GM18909 (cell line): ENCODE results near the gene DGCR8.

Source experiments
- ATAC-seq: cut with Tn5 transposase; IDR thresholded peaks from one replicate; pipeline ENCODE4 v1.9.1; 2021; ENCODE audit warnings: mild to moderate bottlenecking; ENCODE audit not compliant: unreplicated experiment, poor library complexity

The DGCR8 gene

GRCh38 chr22:20052309-20053259 is 27.5 kb upstream of the DGCR8 start:
- ATAC-seq, result no peak

GRCh38 chr22:20053407-20054033 is 26.5 kb upstream of the DGCR8 start:
- ATAC-seq, result no peak

DNA sequence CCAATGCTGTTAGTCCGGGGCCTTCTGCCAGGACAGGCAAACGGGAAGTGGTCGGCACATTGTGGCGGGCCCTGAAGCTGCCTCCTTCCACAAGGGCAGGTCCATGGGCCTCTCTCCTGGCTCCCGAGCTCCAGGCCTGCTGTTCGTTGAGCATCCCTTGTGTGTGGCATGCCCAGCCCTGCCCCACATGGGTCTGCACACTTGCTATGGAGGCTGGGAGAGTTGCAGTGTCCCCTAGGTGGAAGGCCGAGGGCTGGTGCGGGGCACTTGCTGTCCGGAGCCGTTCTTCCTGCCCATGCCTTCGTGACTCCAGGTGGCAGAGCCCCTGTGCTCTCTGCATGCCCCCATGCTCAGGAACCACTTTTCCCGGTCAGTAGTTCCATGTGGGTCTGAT is 26.0 kb upstream of the DGCR8 start:
- ATAC-seq, result no peak

DNA sequence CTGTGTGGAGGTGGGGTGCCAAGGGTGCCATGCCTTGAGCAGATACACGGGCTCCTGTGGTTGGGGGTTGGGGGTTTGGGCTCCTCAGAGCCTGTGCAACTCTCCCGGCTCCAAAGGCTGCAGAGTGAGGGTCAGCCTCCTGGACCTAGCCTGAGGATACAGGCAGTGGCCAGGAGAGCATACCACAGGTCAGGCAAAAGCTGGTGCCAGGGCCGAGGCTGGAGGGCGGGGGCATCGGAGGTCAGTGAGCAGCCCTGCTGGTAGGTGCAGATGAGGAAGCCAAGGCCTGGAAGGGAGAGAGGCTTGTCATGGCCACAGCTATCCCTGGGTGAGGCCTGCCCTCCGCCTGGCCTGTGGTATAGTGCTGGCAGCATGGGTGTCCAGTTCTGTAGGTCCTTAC is 25.6 kb upstream of the DGCR8 start:
- no peak for ATAC-seq

- no peak for ATAC-seq
These were observed 24.9 kb upstream of the DGCR8 start for GRCh38 chr22:20055144-20055543.

GRCh38 chr22:20055654-20056053 is 24.4 kb upstream of the DGCR8 start:
- no peak for ATAC-seq

GRCh38 chr22:20056161-20056560 is 23.9 kb upstream of the DGCR8 start:
- ATAC-seq, result no peak

DNA sequence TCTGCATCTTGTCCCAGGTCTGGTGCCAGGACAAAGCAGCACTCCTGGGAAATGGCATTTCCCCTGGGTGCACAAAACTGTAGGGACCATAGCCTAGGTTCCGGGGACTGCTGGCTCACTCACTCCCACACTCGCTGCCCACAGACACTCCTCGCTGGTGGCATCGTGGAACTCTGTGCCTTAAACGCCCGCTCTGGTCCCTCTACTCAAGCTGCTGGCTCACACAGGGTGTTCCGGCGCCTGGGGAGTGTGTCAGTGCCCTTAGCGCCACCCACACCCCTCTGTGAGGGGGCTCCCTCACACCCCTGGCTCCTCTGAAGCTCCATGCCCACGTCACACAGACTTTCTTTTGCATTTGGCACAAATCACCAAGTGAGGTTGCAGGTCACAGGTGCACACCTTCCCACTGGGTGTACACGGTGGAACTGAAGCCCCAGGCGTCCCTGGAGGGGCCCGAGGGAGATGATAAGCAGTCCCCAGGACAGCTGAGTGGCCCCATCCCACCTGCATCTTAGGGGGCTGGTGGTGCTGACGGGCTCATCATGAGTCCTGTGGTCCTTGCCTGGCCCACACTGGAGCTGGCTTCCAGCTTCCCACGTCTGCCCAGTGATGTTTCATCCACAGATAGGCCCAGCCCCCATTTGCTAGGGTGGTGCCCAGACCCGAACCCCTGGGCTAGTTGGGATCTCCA is 23.2 kb upstream of the DGCR8 start:
- no peak for ATAC-seq

- ATAC-seq, result no peak
These were observed 22.3 kb upstream of the DGCR8 start for GRCh38 chr22:20057596-20058268.

DNA sequence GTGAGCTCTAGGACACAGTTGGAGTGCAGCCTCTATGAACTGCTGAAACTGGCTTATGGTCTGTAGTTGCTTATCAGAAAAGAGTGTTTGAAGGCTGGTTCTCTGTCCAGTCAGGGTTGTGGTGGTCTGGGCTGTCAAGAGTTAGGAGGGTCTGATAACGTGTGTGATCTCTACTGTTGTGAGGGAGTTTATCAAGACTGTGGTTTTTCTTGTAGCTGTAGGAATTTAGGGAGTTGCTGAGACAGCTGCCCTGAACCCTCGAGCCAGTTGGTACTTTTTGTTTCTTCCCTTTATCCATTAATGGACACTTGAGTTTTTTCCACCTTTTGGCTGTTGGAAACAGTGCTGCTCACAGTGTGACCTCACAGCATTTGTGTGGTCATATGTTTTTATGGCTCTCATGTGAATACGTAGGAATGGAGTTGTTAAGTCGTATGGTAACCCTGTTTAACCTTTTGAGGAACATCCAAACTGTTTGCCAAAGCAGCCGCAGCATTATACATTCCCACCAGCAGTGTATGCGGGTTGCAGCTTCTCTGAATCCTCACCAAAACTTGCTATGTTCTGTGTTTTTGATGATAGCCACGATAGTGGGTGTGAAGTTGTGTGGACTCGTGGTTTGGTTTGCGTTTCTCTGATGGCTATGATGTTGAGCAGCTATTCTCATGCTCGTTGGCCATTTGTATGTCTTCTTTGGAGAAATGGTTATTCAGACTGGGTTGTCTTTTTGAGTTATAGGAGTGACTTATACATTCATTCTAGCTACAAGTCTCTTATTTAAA is 20.9 kb upstream of the DGCR8 start:
- no peak for ATAC-seq

DNA sequence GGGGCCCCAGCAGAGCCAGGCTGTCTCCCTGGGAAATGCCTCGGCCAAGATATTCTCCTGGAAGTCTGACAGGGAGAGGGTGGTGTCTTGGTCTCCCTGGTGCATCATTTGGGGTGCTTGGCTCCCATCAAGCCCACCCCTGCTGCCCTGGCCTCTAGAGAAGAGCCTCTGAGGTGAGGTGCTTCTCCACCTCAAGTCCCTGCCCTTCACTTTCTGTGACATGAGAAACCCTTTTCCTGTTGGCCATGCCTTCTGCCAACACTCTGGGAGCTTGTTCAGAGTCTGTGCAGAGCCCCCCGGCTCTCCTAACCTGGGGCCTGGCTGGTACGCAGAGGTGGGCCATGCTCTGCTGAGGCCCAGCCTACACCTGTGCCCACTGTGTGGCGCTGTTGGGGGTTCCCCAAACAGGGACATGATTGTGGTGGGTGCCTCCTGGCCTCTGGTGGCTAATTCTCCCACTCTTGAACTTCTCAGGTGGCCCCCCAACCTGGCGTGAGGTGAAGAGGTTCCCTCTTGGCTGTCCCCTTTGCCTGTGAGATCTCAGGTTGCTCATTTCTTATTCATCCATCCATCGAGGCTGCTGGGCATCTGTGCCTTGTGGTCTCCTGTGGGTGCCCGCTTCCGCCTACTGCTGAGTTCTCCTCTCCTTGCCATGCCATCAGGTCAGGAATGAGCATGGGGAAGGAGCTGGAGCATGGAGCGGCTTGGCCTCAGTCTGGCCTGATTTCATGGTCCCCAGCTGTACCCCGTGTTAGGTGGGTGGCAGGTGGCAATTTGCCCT is 19.2 kb upstream of the DGCR8 start:
- ATAC-seq, result no peak

DNA sequence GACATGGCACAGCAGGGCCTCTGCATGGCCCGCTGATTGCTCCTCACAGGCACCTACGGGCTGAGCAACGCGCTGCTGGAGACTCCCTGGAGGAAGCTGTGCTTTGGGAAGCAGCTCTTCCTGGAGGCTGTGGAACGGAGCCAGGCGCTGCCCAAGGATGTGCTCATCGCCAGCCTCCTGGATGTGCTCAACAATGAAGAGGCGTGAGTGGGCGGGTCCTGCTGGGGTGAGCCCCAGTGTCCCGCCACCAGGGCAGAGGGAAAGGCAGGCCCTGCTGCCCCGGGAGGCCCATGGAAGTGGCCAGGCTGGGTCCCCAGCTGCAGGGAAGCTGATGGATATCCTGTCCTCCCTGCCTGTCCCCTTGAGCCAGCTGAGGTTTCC is 18.6 kb upstream of the DGCR8 start:
- ATAC-seq, result no peak

DNA sequence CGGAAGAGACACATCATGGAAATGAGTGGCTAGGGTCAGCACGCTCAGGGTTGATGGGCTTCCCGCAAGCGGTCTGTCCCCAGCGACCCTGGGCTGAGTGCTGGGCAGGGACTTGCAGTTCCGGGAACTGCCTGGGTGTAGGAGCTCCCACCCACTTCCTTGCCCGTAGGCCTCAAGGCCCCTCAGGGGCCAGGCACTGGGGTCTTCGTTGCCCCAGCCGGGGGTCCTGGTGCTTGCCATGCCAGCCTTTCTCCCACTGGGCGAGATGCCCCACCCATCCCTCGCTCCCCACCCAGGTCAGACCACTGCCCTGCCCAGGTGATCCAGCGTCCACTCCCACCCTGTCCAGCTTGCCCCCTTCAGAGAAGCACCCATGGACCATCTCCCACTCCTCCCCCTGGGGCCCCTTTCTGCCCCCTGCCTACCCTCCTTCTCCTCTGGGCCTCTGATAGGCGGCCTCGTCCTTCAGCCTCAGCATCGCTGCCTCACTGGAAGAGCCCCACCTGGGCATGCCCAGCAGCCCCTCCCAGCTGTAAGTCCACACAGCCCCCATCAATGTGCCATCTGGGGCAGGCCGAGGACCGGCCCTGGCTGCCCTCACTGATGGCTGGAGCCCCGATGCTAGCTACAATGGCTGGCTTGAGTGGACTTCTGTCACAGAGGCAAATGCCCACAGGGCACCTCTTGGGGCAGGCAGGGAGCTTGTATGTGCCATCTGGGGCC is 17.8 kb upstream of the DGCR8 start:
- no peak for ATAC-seq

- ATAC-seq, result no peak
These were observed 17.3 kb upstream of the DGCR8 start for GRCh38 chr22:20062766-20063083.

DNA sequence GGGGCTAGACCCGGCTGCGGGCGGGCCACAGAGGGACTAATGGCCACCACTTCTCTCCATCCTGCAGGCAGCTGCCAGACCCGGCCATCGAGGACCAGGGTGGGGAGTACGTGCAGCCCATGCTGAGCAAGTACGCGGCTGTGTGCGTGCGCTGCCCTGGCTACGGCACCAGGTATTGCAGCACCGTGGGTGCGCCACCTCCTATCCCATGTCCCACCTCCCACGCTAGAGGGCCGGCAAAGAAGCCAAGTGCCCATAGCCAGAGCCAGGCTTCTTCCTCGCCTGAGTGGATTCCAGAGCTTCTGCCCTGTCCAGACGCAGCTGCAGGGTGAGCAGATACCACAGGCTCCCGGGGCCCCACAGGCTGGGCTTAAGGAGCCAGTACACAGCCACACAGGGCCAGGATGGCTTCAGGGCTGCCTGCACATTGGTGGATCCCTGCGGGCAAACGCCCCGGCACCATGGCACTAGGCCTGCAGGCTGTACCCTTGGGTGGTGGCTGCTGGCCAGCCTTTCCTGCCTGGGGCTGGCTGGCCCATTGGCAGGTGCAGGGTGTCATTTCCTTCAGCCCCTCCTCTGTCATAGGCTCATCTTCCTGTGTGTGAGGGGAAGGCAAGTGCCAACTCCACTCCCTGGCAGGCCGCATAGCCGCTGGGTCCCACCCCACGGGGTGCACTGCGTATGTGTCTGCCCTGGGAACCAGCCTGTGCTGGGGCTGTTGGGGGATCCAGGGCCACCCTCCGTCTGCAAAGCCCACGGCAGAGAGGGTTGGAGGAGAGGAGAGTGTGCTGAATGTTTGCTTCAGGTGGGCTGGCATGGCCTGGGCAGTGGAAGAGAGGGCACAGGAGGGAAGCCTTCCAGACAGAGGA is 16.5 kb upstream of the DGCR8 start:
- ATAC-seq, result no peak

DNA sequence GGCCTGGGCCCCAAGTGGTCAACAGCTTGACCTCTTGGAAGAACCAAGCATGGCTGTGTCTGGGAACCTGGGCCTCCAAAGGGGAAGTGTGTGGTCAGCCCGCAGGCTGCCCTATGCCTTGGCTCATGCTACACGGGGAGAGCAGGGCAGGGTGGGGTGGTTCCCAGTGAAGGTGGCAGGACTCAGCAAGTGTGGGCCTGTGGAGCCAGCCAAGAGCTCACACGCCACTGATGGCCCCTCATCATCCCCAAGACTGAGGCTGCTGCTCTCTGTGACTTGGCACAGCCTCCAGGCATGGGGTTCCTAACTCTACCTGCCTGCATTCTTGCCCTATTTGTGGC is 15.9 kb upstream of the DGCR8 start:
- ATAC-seq, result no peak

DNA sequence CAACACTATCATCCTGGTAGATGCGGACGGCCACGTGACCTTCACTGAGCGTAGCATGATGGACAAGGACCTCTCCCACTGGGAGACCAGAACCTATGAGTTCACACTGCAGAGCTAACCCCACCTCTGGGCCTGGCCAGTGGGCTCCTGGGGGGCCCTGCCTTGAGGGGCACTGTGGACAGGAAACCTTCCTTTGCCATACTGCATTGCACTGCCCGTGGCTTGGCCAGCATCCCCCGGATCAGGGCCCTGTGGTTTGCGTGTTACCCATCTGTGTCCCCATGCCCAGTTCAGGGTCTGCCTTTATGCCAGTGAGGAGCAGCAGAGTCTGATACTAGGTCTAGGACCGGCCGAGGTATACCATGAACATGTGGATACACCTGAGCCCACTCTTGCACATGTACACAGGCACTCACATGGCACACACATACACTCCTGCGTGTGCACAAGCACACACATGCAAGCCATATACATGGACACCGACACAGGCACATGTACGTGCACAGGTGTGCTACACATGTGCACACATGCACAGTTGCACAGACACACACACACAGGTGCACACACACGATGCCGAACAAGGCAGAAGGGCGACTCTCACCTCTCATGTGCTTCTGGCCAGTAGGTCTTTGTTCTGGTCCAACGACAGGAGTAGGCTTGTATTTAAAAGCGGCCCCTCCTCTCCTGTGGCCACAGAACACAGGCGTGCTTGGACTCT is 15.3 kb upstream of the DGCR8 start:
- no peak for ATAC-seq
